B cell (primary cell): ENCODE results near the gene ERI2. TPM values are rescaled to one million over a fixed set of nuclear protein-coding genes. Genes with fewer than 3 reads are reported as not detected.

Source experiments
- ATAC-seq: fragments of 200-7000 bp; cut with Tn5 transposase; one replicate; pipeline ENCODE4 v1.10.0; 2021; ENCODE audit warnings: low read depth, mild to moderate bottlenecking, moderate number of reproducible peaks, moderate library complexity
- CTCF ChIA-PET: fragments of 350-600 bp; sonication (Branson Sonifier 250); formaldehyde crosslinking; loops from one replicate; lab custom pipeline; 2021; ENCODE audit warnings: antibody characterized with exemption, inconsistent platforms; lab: Charles Lee
- POLR2A ChIA-PET: fragments of 350-600 bp; sonication (Branson Sonifier 250); formaldehyde crosslinking; loops from one replicate; lab custom pipeline; 2021; ENCODE audit warnings: antibody characterized with exemption; lab: Charles Lee
- DNase-seq: peaks from one replicate; pipeline ENCODE4 v3.0.0; 2013
- H2AFZ ChIP-seq: 2 replicates; pipeline ENCODE4 v1.6.1; 2012; ENCODE audit warnings: mild to moderate bottlenecking, low read depth, low read length; ENCODE audit not compliant: insufficient read depth, poor library complexity, severe bottlenecking
- H3K27ac ChIP-seq, 2 donors: 1 replicate in 1 of 2; 2 replicates in 1 of 2; pipeline ENCODE4 v1.5.1; 2012 to 2013; ENCODE audit warnings: low read length in 2 of 2, mild to moderate bottlenecking in 2 of 2, moderate library complexity in 1 of 2
- H3K27me3 ChIP-seq, 4 experiments: fragments of 200-600 bp in 1 of 4; sonication (generic) in 1 of 4; replicated peaks in 1 of 4; 1 replicate in 2 of 4; 2 replicates in 2 of 4; pipeline versions ENCODE4 v1.6.1 to v1.7.0; 2013 to 2016; ENCODE audit warnings: low read length in 3 of 4, mild to moderate bottlenecking in 2 of 4, mixed read lengths in 1 of 4, moderate library complexity in 1 of 4; ENCODE audit not compliant: insufficient read depth in 4 of 4, control insufficient read depth in 3 of 4; ENCODE audit errors: control extremely low read depth in 1 of 4
- H3K36me3 ChIP-seq, 2 experiments: replicated peaks in 1 of 2; 1 replicate in 1 of 2; 2 replicates in 1 of 2; pipeline versions ENCODE4 v1.6.1 to v1.7.1; 2013; ENCODE audit warnings: low read length in 1 of 2; ENCODE audit not compliant: insufficient read depth in 2 of 2, control insufficient read depth in 1 of 2; ENCODE audit errors: control extremely low read depth in 1 of 2, extremely low read depth in 1 of 2
- H3K4me1 ChIP-seq, 2 donors: fragments of 200-600 bp in 1 of 2; sonication (generic) in 1 of 2; 1 replicate in 1 of 2; 2 replicates in 1 of 2; pipeline versions ENCODE4 v1.5.1 to v1.6.1; 2013 to 2017; ENCODE audit warnings: low read length in 2 of 2; ENCODE audit not compliant: control insufficient read depth in 2 of 2, insufficient read depth in 2 of 2
- H3K4me2 ChIP-seq: replicated peaks from 2 replicates; pipeline ENCODE3; 2012; ENCODE audit warnings: mild to moderate bottlenecking, low read depth, low read length; ENCODE audit not compliant: poor library complexity, severe bottlenecking
- H3K4me3 ChIP-seq, 5 experiments: fragments of 200-600 bp in 1 of 5; sonication (generic) in 1 of 5; 1 replicate in 3 of 5; 2 replicates in 2 of 5; pipeline versions ENCODE4 v1.5.1 to v1.7.0; 2011 to 2016; ENCODE audit warnings: low read length in 4 of 5, mild to moderate bottlenecking in 4 of 5, low read depth in 2 of 5, control low read depth in 1 of 5, moderate library complexity in 1 of 5; ENCODE audit not compliant: insufficient read depth in 1 of 5; ENCODE audit errors: control extremely low read depth in 1 of 5, extremely low read depth in 1 of 5
- H3K79me2 ChIP-seq: fragments of 200-600 bp; sonication (generic); one replicate; pipeline ENCODE4 v1.6.0; 2016; ENCODE audit warnings: low read length; ENCODE audit not compliant: control insufficient read depth, insufficient read depth
- H3K9ac ChIP-seq: fragments of 200-600 bp; sonication (generic); 2 replicates; pipeline ENCODE4 v1.6.1; 2017; ENCODE audit warnings: mild to moderate bottlenecking, low read length, moderate library complexity
- H3K9me3 ChIP-seq, 3 donors: one replicate each; pipeline versions ENCODE4 v1.6.1 to v1.7.1; 2013; ENCODE audit warnings: low read length in 2 of 3; ENCODE audit not compliant: control insufficient read depth in 2 of 3, insufficient read depth in 1 of 3; ENCODE audit errors: control extremely low read depth in 1 of 3
- H4K20me1 ChIP-seq: 2 replicates; pipeline ENCODE4 v1.6.0; 2012; ENCODE audit warnings: mild to moderate bottlenecking, low read length; ENCODE audit not compliant: insufficient read depth, control insufficient read depth, poor library complexity, severe bottlenecking
- H3K27ac Mint-ChIP-seq: one replicate; pipeline ENCODE4 v1.8.0; 2021; ENCODE audit warnings: mixed read lengths
- H3K27me3 Mint-ChIP-seq: one replicate; pipeline ENCODE4 v1.8.0; 2021; ENCODE audit warnings: mixed read lengths
- H3K4me1 Mint-ChIP-seq: one replicate; pipeline ENCODE4 v1.8.0; 2021; ENCODE audit warnings: mixed read lengths
- H3K4me3 Mint-ChIP-seq: one replicate; pipeline ENCODE4 v1.8.0; 2021; ENCODE audit warnings: mixed read lengths
- H3K9me3 Mint-ChIP-seq: one replicate; pipeline ENCODE4 v1.8.0; 2022; ENCODE audit warnings: mixed read lengths; ENCODE audit not compliant: insufficient read depth
- EZH2 ChIP-seq: IDR thresholded peaks from 2 replicates; pipeline ENCODE4 v1.6.1; 2012; ENCODE audit warnings: borderline replicate concordance, low read depth, mild to moderate bottlenecking, moderate library complexity, low read length; ENCODE audit not compliant: insufficient read depth, poor library complexity, severe bottlenecking
- WGBS: methylation state at CpG from one replicate; pipeline ENCODE4 v1.1.5; 2013; ENCODE audit warnings: missing lambda C conversion rate; ENCODE audit not compliant: insufficient coverage; 5-methylcytosine and 5-hydroxymethylcytosine counted together
- intact Hi-C: fragments of 100-400 bp; cut with micrococcal nuclease; formaldehyde crosslinking; loops from one replicate; pipeline ENCODE4 v1.10.0; 2022
- polyA plus RNA-seq: library from polyadenylated mRNA; depleted of rRNA; stranded (reverse); fragments of >200 nt; gene quantifications from 2 replicates; pipeline ENCODE4 v1.2.3, GENCODE V29; 2012
- total RNA-seq, 2 donors: library from RNA; stranded (reverse); fragments of 120-200 nt in 1 of 2; gene quantifications; 1 replicate in 1 of 2; 2 replicates in 1 of 2; pipeline versions ENCODE4 v1.2.3 to v1.2.4, GENCODE V29; 2013 to 2022
- TF ChIP-seq, protein P1 (sequence below): fragments of 200-600 bp; IDR thresholded peaks from one replicate; pipeline ENCODE4 v1.8.0; 2022; ENCODE audit warnings: antibody characterized with exemption, mild to moderate bottlenecking

The ERI2 gene
- total and polyA plus RNA-seq, 2 donors (not counting 1 experiment from before 2014, with no cell fraction given) = 1.6 to 4.9 TPM

DNA sequence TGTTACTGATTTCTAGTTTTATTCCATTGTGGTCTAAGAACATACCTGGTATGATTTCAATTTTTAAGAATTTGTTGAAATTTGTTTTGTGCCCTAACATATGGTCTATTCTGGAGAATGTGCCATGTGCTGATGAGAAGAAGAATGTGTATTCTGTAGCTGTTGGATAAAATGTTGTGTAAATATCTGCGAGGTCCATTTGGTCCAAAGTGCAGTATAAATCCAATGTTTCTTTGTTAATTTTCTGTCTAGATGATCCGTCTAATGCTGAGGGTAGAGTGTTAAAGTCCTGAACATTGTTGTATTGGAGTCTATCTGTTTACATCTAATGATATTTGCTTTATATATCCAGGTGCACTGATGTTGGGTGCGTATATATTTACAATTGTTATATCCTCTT, 32.6 kb downstream of the ERI2 start:
- Histone ChIP-seq H3K27me3 (no peaks in the 10 kb centered on the region), H4K20me1 (no peaks in the 10 kb centered on the region), H3K4me1 (no peaks in the 10 kb centered on the region), H3K36me3 (no peaks in the 10 kb centered on the region), H3K9ac (no peak overlapping the region), H3K4me3 (no peak overlapping the region), H3K9me3 (no peaks in the 10 kb centered on the region), H3K4me2 (no peak overlapping the region), H3K27ac (no peak overlapping the region), H3K79me2 (no peaks in the 10 kb centered on the region), H2AFZ (no peak overlapping the region)
- ATAC-seq = no peak
- Mint-ChIP-seq H3K27ac (no peak overlapping the region), H3K4me1 (no peaks in the 10 kb centered on the region), H3K27me3 (no peaks in the 10 kb centered on the region), H3K4me3 (no peak overlapping the region), H3K9me3 (no peaks in the 10 kb centered on the region)
- no peak for DNase-seq
- 86% methylated on average over 1 of the region's 3 CpGs for WGBS
- CTCF ChIA-PET = no interaction called here
- intact Hi-C loops = no loop called here
- TF ChIP-seq EZH2 = no peak
- TF ChIP-seq, protein P1, sequence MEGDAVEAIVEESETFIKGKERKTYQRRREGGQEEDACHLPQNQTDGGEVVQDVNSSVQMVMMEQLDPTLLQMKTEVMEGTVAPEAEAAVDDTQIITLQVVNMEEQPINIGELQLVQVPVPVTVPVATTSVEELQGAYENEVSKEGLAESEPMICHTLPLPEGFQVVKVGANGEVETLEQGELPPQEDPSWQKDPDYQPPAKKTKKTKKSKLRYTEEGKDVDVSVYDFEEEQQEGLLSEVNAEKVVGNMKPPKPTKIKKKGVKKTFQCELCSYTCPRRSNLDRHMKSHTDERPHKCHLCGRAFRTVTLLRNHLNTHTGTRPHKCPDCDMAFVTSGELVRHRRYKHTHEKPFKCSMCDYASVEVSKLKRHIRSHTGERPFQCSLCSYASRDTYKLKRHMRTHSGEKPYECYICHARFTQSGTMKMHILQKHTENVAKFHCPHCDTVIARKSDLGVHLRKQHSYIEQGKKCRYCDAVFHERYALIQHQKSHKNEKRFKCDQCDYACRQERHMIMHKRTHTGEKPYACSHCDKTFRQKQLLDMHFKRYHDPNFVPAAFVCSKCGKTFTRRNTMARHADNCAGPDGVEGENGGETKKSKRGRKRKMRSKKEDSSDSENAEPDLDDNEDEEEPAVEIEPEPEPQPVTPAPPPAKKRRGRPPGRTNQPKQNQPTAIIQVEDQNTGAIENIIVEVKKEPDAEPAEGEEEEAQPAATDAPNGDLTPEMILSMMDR = no peak
- POLR2A ChIA-PET = interaction anchor here (0.6 kb wide), 1 partner anchor 32 kb away, joined by 3 read pairs; the partner anchor contains the start of genes ERI2 and REXO5

DNA sequence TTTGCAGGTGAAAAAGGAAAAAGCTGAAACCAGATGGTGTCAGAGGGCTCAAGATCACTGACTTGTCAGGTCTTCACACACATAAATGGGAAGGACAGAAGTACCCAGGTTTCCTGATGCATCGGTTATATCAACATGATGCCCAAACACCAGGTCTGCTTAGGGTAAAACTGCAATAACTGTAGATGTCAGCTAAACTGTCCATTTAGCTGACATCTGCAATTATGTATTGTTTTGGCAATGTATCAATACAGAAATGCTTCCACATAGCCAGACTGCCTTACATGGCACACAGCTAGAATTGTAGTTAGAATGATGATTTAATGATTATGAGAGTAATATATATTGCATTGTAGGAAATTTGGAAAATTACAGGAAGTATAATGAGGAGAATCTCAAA, 37.5 kb downstream of the ERI2 start:
- Histone ChIP-seq H3K4me1 (peaks cover 3 to 9% of the 10 kb centered on the region in 2 donors), H4K20me1 (no peaks in the 10 kb centered on the region), H3K79me2 (no peaks in the 10 kb centered on the region), H3K4me2 (no peak overlapping the region), H2AFZ (no peak overlapping the region), H3K27me3 (no peaks in the 10 kb centered on the region), H3K9me3 (no peaks in the 10 kb centered on the region), H3K27ac (no peak overlapping the region), H3K36me3 (no peaks in the 10 kb centered on the region), H3K4me3 (no peak overlapping the region), H3K9ac (no peak overlapping the region)
- peaks cover 3% of the 10 kb centered on the region for H3K4me1 Mint-ChIP-seq
- no peaks in the 10 kb centered on the region for H3K27me3 Mint-ChIP-seq
- whole genome bisulfite sequencing = no CpG with 5 or more reads among the region's 1 CpG
- TF ChIP-seq EZH2 = no peak
- TF ChIP-seq, protein P1 = no peak
- DNase-seq = no peak
- no peaks in the 10 kb centered on the region for H3K9me3 Mint-ChIP-seq
- H3K27ac Mint-ChIP-seq = no peak overlapping the region
- ChIA-PET CTCF (no interaction called here), POLR2A (no interaction called here)
- H3K4me3 Mint-ChIP-seq = no peak overlapping the region
- ATAC-seq = no peak
- intact Hi-C loops = no loop called here
